HepG2 (cell line): ENCODE data around the gene TBX6. TPM values are rescaled to one million over a fixed set of nuclear protein-coding genes. Genes with fewer than 3 reads are reported as not detected.
A peak's percentile ranks its signal among the peaks of the same experiment; 100 is the strongest.

ENCODE experiments used
- CBFB ChIP-seq: sonication (generic); formaldehyde crosslinking; IDR thresholded peaks from 2 replicates; pipeline ENCODE4 v1.4.0; 2020; ENCODE audit warnings: missing genetic modification reagents
- FIP1L1 ChIP-seq: fragments of 200-400 bp; formaldehyde crosslinking; IDR thresholded peaks from 2 replicates; pipeline ENCODE4 v1.6.1; 2018; ENCODE audit warnings: low read depth, mild to moderate bottlenecking, low read length, moderate library complexity, borderline replicate concordance; ENCODE audit not compliant: insufficient read depth
- GABPB1 ChIP-seq: IDR thresholded peaks from 2 replicates; pipeline ENCODE4 v1.6.1; 2016; ENCODE audit warnings: mild to moderate bottlenecking, missing genetic modification reagents, moderate library complexity, missing compliant biosample characterization
- HOXA3 ChIP-seq: sonication (generic); formaldehyde crosslinking; IDR thresholded peaks from 2 replicates; pipeline ENCODE4 v1.5.0; 2020; ENCODE audit warnings: missing genetic modification reagents
- KLF12 ChIP-seq: sonication (generic); formaldehyde crosslinking; IDR thresholded peaks from 2 replicates; pipeline ENCODE4 v1.4.0; 2020; ENCODE audit warnings: missing genetic modification reagents, borderline replicate concordance
- MBNL3 ChIP-seq: fragments of 250-450 bp; sonication (Bioruptor Pico); conservative IDR thresholded peaks from 2 replicates; pipeline ENCODE4 v1.8.0; 2022; ENCODE audit warnings: mild to moderate bottlenecking, inconsistent platforms
- MEF2D ChIP-seq: sonication (generic); formaldehyde crosslinking; IDR thresholded peaks from 2 replicates; pipeline ENCODE4 v1.5.1; 2020; ENCODE audit warnings: mild to moderate bottlenecking, missing genetic modification reagents
- NFYC ChIP-seq: IDR thresholded peaks from 2 replicates; pipeline ENCODE4 v1.6.1; 2016; ENCODE audit warnings: missing genetic modification reagents, missing compliant biosample characterization
- NR2F1 ChIP-seq, 2 experiments: fragments of 450-650 bp in 1 of 2; formaldehyde crosslinking in 1 of 2; IDR thresholded peaks; 2 replicates each; pipeline versions ENCODE4 v1.5.0 to v1.6.1; 2016 to 2020; ENCODE audit warnings: mild to moderate bottlenecking in 1 of 2, missing compliant biosample characterization in 1 of 2, missing genetic modification reagents in 1 of 2, moderate library complexity in 1 of 2
- RFXAP ChIP-seq: sonication (generic); formaldehyde crosslinking; IDR thresholded peaks from 2 replicates; pipeline ENCODE4 v1.4.0; 2020; ENCODE audit warnings: missing genetic modification reagents, borderline replicate concordance
- SAFB2 ChIP-seq: sonication (generic); formaldehyde crosslinking; IDR thresholded peaks from 2 replicates; pipeline ENCODE4 v1.5.1; 2020; ENCODE audit warnings: missing genetic modification reagents, low read depth, mild to moderate bottlenecking, borderline replicate concordance
- ZBTB7B ChIP-seq: sonication (generic); formaldehyde crosslinking; IDR thresholded peaks from 2 replicates; pipeline ENCODE4 v1.4.0; 2020; ENCODE audit warnings: missing genetic modification reagents
- ZBTB8A ChIP-seq: sonication (generic); formaldehyde crosslinking; IDR thresholded peaks from 2 replicates; pipeline ENCODE4 v1.4.0; 2020; ENCODE audit warnings: mild to moderate bottlenecking, low read depth, missing genetic modification reagents, borderline replicate concordance
- ZIK1 ChIP-seq: sonication (generic); formaldehyde crosslinking; IDR thresholded peaks from 2 replicates; pipeline ENCODE4 v1.5.0; 2020; ENCODE audit warnings: mild to moderate bottlenecking, low read depth, missing genetic modification reagents, borderline replicate concordance
- ZNF329 ChIP-seq: sonication (generic); formaldehyde crosslinking; IDR thresholded peaks from 2 replicates; pipeline ENCODE4 v1.9.0; 2021; ENCODE audit warnings: low read depth, mild to moderate bottlenecking, missing genetic modification reagents
- ZNF331 ChIP-seq: sonication (generic); formaldehyde crosslinking; IDR thresholded peaks from 2 replicates; pipeline ENCODE4 v1.4.0; 2020; ENCODE audit warnings: missing genetic modification reagents
- ZNF670 ChIP-seq: sonication (generic); formaldehyde crosslinking; IDR thresholded peaks from 2 replicates; pipeline ENCODE4 v1.8.0; 2022; ENCODE audit warnings: mild to moderate bottlenecking, missing genetic modification reagents, borderline replicate concordance
- ZNF7 ChIP-seq: IDR thresholded peaks from 2 replicates; pipeline ENCODE4 v1.6.1; 2016; ENCODE audit warnings: missing biosample characterization, missing genetic modification reagents
- ZNF713 ChIP-seq: sonication (generic); formaldehyde crosslinking; IDR thresholded peaks from 2 replicates; pipeline ENCODE4 v1.4.0; 2020; ENCODE audit warnings: mild to moderate bottlenecking, missing genetic modification reagents
- ZNF816 ChIP-seq: sonication (generic); formaldehyde crosslinking; IDR thresholded peaks from 2 replicates; pipeline ENCODE4 v1.8.0; 2022; ENCODE audit warnings: missing genetic modification reagents, mild to moderate bottlenecking, borderline replicate concordance
- ZSCAN29 ChIP-seq: sonication (generic); formaldehyde crosslinking; conservative IDR thresholded peaks from 2 replicates; pipeline ENCODE4 v1.4.0; 2020; ENCODE audit warnings: mild to moderate bottlenecking, missing genetic modification reagents
- polyA plus RNA-seq, 8 experiments: library from polyadenylated mRNA; depleted of rRNA in 3 of 8; stranded (reverse) in 7 of 8; unstranded in 1 of 8; fragments of >200 nt; fragmentation: Illumina TruSeq in 4 of 8; extraction: Trizol in 4 of 8; gene quantifications; 2 replicates each; pipeline versions ENCODE4 v1.2.1 to v1.2.3, GENCODE V29; 2011 to 2016; ENCODE audit warnings: low read depth in 4 of 8, missing spikeins in 1 of 8, mixed read lengths in 1 of 8; ENCODE audit not compliant: insufficient read depth in 1 of 8
- total RNA-seq, 5 experiments: library from RNA; depleted of rRNA; stranded (reverse); fragments of >200 nt; fragmentation: Illumina TruSeq; extraction: Trizol; gene quantifications; 2 replicates each; pipeline ENCODE4 v1.2.3, GENCODE V29; 2016; ENCODE audit warnings: low read depth in 1 of 5
- TF ChIP-seq, protein P1 (sequence below): sonication (generic); formaldehyde crosslinking; IDR thresholded peaks from 2 replicates; pipeline ENCODE4 v1.4.0; 2020; ENCODE audit warnings: low read depth, missing genetic modification reagents
- TF ChIP-seq, protein P2 (sequence below): sonication (generic); formaldehyde crosslinking; IDR thresholded peaks from 2 replicates; pipeline ENCODE4 v1.5.0; 2020; ENCODE audit warnings: missing genetic modification reagents
- TF ChIP-seq, protein P3 (sequence below): sonication (generic); formaldehyde crosslinking; IDR thresholded peaks from 2 replicates; pipeline ENCODE4 v1.5.0; 2020; ENCODE audit warnings: missing genetic modification reagents

TBX6 gene
- total and polyA plus RNA-seq, 2 of the 13 experiments (the other 11 are each of a cell fraction or from before 2014, with no cell fraction given), result 0.24 to 0.42 TPM

DNA sequence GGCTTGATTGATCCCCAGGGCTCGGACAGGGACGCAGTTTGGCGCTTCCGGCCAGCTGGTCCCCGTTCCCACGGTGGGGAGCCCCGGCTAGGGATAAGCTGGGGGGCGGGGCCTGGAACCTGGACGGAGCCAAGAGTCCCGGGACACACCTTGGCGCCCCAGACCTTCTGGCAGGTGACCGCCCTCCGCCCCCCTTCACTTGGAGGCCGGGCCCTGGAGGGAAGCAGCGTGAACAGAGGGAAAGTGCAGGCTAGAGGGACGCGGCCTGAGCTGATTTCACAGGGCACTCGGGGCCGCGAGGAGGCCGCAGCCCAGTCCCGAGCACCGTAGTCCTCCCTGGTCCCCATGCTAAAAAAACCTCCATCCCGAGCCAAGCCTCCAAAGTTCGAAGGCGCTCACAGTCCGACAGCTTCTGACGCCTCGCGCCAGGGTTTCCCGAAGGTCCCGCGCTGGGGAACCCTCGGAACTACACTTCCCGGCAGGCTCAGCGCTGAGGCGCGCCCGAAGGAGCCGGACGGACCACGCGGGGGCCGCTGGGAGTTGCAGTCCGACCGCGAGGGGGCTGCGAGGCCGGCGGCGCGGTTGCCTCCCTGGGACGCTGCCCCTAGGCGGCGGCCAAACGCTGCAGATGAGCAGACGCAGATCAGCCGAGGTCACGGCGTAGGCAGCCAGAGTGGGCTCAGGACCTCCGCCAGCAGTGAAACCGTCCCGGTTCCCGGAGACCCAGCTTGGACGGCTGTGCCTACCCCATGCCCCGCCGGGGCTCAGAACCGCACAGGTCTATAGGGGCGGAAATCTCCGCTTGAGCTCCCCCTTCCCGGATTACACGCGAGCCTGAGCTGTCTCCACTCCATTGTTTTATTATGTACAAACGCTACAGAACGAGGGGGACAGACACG is at the start of gene TBX6 (continued):
- no peak; the same call in 1 of the 2 replicates for TF ChIP-seq ZNF713 (CRISPR knock-in tag)
- TF ChIP-seq ZNF816 (CRISPR knock-in tag), result no peak
- TF ChIP-seq ZNF331 (CRISPR knock-in tag), result peak; percentile 82; the same call in 1 of the 2 replicates
- TF ChIP-seq ZBTB7B (CRISPR knock-in tag), result peak; percentile 62
- no peak for TF ChIP-seq KLF12 (CRISPR knock-in tag)
- TF ChIP-seq MEF2D (CRISPR knock-in tag), result 0 out of 2 replicates have a peak, but pooled peaks have one; percentile 28
- 0 out of 2 replicates have a peak, but pooled peaks have one; percentile 26 for TF ChIP-seq ZNF329 (CRISPR knock-in tag)
- TF ChIP-seq ZNF7 (CRISPR knock-in tag), result no peak
- peak; percentile 56 to 75; a peak in 2 of 4 replicates for TF ChIP-seq NR2F1 (CRISPR knock-in tag; IDR thresholded peaks at IDR 0.05)
- no peak; the same call in 1 of the 2 replicates for TF ChIP-seq FIP1L1
- TF ChIP-seq ZBTB8A (CRISPR knock-in tag), result no peak
- TF ChIP-seq ZNF670, result no peak
- TF ChIP-seq, protein P1, sequence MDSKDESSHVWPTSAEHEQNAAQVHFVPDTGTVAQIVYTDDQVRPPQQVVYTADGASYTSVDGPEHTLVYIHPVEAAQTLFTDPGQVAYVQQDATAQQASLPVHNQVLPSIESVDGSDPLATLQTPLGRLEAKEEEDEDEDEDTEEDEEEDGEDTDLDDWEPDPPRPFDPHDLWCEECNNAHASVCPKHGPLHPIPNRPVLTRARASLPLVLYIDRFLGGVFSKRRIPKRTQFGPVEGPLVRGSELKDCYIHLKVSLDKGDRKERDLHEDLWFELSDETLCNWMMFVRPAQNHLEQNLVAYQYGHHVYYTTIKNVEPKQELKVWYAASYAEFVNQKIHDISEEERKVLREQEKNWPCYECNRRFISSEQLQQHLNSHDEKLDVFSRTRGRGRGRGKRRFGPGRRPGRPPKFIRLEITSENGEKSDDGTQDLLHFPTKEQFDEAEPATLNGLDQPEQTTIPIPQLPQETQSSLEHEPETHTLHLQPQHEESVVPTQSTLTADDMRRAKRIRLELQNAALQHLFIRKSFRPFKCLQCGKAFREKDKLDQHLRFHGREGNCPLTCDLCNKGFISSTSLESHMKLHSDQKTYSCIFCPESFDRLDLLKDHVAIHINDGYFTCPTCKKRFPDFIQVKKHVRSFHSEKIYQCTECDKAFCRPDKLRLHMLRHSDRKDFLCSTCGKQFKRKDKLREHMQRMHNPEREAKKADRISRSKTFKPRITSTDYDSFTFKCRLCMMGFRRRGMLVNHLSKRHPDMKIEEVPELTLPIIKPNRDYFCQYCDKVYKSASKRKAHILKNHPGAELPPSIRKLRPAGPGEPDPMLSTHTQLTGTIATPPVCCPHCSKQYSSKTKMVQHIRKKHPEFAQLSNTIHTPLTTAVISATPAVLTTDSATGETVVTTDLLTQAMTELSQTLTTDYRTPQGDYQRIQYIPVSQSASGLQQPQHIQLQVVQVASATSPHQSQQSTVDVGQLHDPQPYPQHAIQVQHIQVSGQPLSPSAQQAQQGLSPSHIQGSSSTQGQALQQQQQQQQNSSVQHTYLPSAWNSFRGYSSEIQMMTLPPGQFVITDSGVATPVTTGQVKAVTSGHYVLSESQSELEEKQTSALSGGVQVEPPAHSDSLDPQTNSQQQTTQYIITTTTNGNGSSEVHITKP (CRISPR knock-in tag), result no peak
- peak; percentile 92 for TF ChIP-seq CBFB (CRISPR knock-in tag)
- TF ChIP-seq NFYC, result peak; percentile 57
- TF ChIP-seq GABPB1 (CRISPR knock-in tag), result peak; percentile 94
- TF ChIP-seq, protein P2, sequence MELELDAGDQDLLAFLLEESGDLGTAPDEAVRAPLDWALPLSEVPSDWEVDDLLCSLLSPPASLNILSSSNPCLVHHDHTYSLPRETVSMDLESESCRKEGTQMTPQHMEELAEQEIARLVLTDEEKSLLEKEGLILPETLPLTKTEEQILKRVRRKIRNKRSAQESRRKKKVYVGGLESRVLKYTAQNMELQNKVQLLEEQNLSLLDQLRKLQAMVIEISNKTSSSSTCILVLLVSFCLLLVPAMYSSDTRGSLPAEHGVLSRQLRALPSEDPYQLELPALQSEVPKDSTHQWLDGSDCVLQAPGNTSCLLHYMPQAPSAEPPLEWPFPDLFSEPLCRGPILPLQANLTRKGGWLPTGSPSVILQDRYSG (CRISPR knock-in tag), result no peak; the same call in 1 of the 2 replicates
- TF ChIP-seq HOXA3, result peak; percentile 88
- TF ChIP-seq SAFB2, result peak; percentile 73
- no peak for TF ChIP-seq MBNL3 (CRISPR knock-in tag)
- peak; percentile 31 for TF ChIP-seq ZIK1
- TF ChIP-seq ZSCAN29 (CRISPR knock-in tag), result peak; percentile 100
- peak; percentile 59; the same call in 1 of the 2 replicates for TF ChIP-seq RFXAP (CRISPR knock-in tag)
- TF ChIP-seq, protein P3, sequence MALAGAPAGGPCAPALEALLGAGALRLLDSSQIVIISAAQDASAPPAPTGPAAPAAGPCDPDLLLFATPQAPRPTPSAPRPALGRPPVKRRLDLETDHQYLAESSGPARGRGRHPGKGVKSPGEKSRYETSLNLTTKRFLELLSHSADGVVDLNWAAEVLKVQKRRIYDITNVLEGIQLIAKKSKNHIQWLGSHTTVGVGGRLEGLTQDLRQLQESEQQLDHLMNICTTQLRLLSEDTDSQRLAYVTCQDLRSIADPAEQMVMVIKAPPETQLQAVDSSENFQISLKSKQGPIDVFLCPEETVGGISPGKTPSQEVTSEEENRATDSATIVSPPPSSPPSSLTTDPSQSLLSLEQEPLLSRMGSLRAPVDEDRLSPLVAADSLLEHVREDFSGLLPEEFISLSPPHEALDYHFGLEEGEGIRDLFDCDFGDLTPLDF, result peak; percentile 88
